Activated B cell treated with CpG ODN at 0.5 μM for 24 hours (primary cell): Measurements from ENCODE around the gene IL1RAPL1. TPM values are rescaled to one million over a fixed set of nuclear protein-coding genes. Genes with fewer than 3 reads are reported as not detected.

Source experiments
- ATAC-seq: fragments of 200-7000 bp; cut with Tn5 transposase; one replicate; pipeline ENCODE4 v1.10.0; 2021; ENCODE audit warnings: low read depth, mild to moderate bottlenecking, moderate library complexity
- CTCF ChIA-PET: fragments of 350-600 bp; sonication (Branson Sonifier 250); formaldehyde crosslinking; loops from one replicate; lab custom pipeline; 2021; ENCODE audit warnings: antibody characterized with exemption; lab: Charles Lee
- POLR2A ChIA-PET: fragments of 350-600 bp; sonication (Branson Sonifier 250); formaldehyde crosslinking; loops from one replicate; lab custom pipeline; 2021; ENCODE audit warnings: antibody characterized with exemption; lab: Charles Lee
- DNase-seq: peaks from one replicate; pipeline ENCODE4 v3.0.0; 2022
- H3K27ac Mint-ChIP-seq: one replicate; pipeline ENCODE4 v1.8.0; 2020; ENCODE audit warnings: mixed read lengths
- H3K27me3 Mint-ChIP-seq: one replicate; pipeline ENCODE4 v1.8.0; 2021; ENCODE audit warnings: mixed read lengths
- H3K36me3 Mint-ChIP-seq: one replicate; pipeline ENCODE4 v1.8.0; 2021; ENCODE audit warnings: low read depth, mixed read lengths
- H3K4me1 Mint-ChIP-seq: one replicate; pipeline ENCODE4 v1.8.0; 2021; ENCODE audit warnings: mixed read lengths
- H3K4me3 Mint-ChIP-seq: one replicate; pipeline ENCODE4 v1.8.0; 2020; ENCODE audit warnings: mild to moderate bottlenecking, mixed read lengths
- H3K9me3 Mint-ChIP-seq: one replicate; pipeline ENCODE4 v1.8.0; 2020; ENCODE audit warnings: mixed read lengths
- CTCF ChIP-seq: fragments of 200-600 bp; IDR thresholded peaks from one replicate; pipeline ENCODE4 v1.8.0; 2022; ENCODE audit warnings: antibody characterized with exemption, mild to moderate bottlenecking
- intact Hi-C: fragments of 100-400 bp; cut with micrococcal nuclease; formaldehyde crosslinking; loops from one replicate; pipeline ENCODE4 v1.15.1; 2024
- total RNA-seq: library from RNA; stranded (reverse); gene quantifications from 2 replicates; pipeline ENCODE4 v1.2.3, GENCODE V29; 2022

IL1RAPL1 gene
- total RNA-seq, 1 donor from 2014 or later, result not detected

DNA sequence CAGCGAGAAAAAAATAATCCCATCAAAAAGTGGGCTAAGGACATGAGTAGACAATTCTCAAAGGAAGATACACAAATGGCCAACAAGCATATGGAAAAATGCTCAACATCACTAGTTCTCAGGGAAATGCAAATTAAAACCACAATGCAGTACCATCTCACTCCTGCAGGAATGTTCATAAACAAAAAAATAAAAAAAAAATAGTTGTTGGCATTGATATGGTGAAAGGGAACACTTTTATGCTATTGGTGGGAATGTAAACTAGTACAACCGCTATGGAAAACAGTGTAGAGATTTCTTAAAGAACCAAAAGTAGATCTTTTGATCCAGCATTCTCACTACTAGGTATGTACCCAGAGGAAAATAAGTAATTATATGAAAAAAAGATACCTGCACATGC is 1119.8 kb downstream of the IL1RAPL1 start:
- intact Hi-C loops, result no loop called here

DNA sequence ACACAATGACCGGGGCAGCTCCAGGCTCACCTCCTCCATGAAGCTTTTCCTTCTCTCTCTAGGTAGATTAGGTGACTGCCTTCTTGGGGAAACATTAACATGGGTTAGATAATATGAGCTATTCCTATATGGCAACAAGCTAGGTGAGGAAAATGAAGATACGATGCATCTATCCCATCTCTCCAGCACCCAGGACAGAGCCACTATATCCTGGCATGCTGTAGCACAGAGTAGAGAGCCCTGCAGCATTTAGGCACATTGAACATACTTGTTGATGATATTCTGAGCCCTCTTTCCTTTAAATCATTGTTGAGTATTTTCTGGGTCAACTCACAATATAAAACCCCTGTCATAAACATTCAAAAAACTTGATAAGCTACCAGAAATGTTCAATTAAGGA is 1133.9 kb downstream of the IL1RAPL1 start:
- H3K27ac Mint-ChIP-seq, result no peak overlapping the region
- H3K4me3 Mint-ChIP-seq, result no peak overlapping the region
- H3K27me3 Mint-ChIP-seq, result no peaks in the 10 kb centered on the region
- POLR2A ChIA-PET, result no interaction called here
- CTCF ChIA-PET, result no interaction called here
- H3K9me3 Mint-ChIP-seq, result no peaks in the 10 kb centered on the region
- no peaks in the 10 kb centered on the region for H3K4me1 Mint-ChIP-seq
- intact Hi-C loops, result no loop called here
- no peaks in the 10 kb centered on the region for H3K36me3 Mint-ChIP-seq
- ATAC-seq, result no peak
- DNase-seq, result no peak
- no peak for TF ChIP-seq CTCF

More for the DNA sequence above, 1119.8 kb downstream of the IL1RAPL1 start:
- Mint-ChIP-seq H3K27me3 (no peaks in the 10 kb centered on the region), H3K4me3 (no peak overlapping the region), H3K9me3 (peaks cover 7% of the 10 kb centered on the region), H3K27ac (no peak overlapping the region), H3K4me1 (no peaks in the 10 kb centered on the region), H3K36me3 (no peaks in the 10 kb centered on the region)
- no peak for DNase-seq
- no peak for ATAC-seq
- POLR2A ChIA-PET, result no interaction called here
- CTCF ChIA-PET, result no interaction called here
- no peak for TF ChIP-seq CTCF

- TF ChIP-seq CTCF, result no peak
- ChIA-PET CTCF (no interaction called here), POLR2A (no interaction called here)
- Mint-ChIP-seq H3K4me3 (no peak overlapping the region), H3K4me1 (no peaks in the 10 kb centered on the region), H3K27ac (no peak overlapping the region), H3K9me3 (no peaks in the 10 kb centered on the region), H3K27me3 (no peaks in the 10 kb centered on the region), H3K36me3 (no peaks in the 10 kb centered on the region)
- intact Hi-C loops, result no loop called here
- ATAC-seq (no peak), DNase-seq (no peak)
Observed at GRCh38 chrX:29724316-29724715, 1137.1 kb downstream of the IL1RAPL1 start.

- H3K27ac Mint-ChIP-seq, result no peak overlapping the region
- TF ChIP-seq CTCF, result no peak
- no peaks in the 10 kb centered on the region for H3K36me3 Mint-ChIP-seq
- CTCF ChIA-PET, result no interaction called here
- no peak for DNase-seq
- H3K9me3 Mint-ChIP-seq, result no peaks in the 10 kb centered on the region
- no peaks in the 10 kb centered on the region for H3K4me1 Mint-ChIP-seq
- intact Hi-C loops, result no loop called here
- no peaks in the 10 kb centered on the region for H3K27me3 Mint-ChIP-seq
- ATAC-seq, result no peak
- POLR2A ChIA-PET, result no interaction called here
- no peak overlapping the region for H3K4me3 Mint-ChIP-seq
Observed at GRCh38 chrX:29726811-29727210, 1139.6 kb downstream of the IL1RAPL1 start.

DNA sequence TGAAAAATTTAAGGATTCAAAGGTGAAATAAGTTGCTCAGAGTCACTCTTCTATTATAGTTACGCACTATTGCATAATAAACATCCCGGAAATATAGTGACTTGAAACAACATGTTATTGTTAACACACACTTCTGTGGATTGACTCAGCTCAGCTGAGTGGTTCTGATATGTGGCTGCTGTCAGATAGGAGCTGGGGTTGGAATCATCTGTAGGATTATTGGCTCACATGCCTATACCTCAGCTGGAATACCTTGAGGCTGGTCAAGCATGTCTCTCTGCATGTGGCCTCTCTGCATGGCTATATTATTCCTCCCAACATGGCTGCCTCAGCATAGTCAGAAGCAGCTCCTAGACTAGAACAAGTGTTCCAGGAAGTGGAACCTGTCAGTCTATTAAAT is 1141.4 kb downstream of the IL1RAPL1 start:
- no peaks in the 10 kb centered on the region for H3K9me3 Mint-ChIP-seq
- H3K36me3 Mint-ChIP-seq, result no peaks in the 10 kb centered on the region
- ATAC-seq, result no peak
- DNase-seq, result no peak
- H3K4me1 Mint-ChIP-seq, result no peaks in the 10 kb centered on the region
- no peak overlapping the region for H3K4me3 Mint-ChIP-seq
- POLR2A ChIA-PET, result no interaction called here
- H3K27me3 Mint-ChIP-seq, result no peaks in the 10 kb centered on the region
- intact Hi-C loops, result no loop called here
- no peak overlapping the region for H3K27ac Mint-ChIP-seq
- no peak for TF ChIP-seq CTCF
- CTCF ChIA-PET, result no interaction called here
